PC-9 (cell line): Measurements from ENCODE around the gene LINC00237. TPM values are rescaled to one million over a fixed set of nuclear protein-coding genes. Genes with fewer than 3 reads are reported as not detected.

Source experiments
- BruUV-seq: library from RNA; stranded (reverse); fragments of 400-500 nt; replicated peaks from 2 replicates; lab custom pipeline; 2021; lab: Mats Ljungman, UMichigan
- CTCF ChIA-PET: fragments of 300-600 bp; sonication (Branson Sonifier 250); formaldehyde crosslinking; loops from one replicate; lab custom pipeline; 2022; ENCODE audit warnings: antibody characterized with exemption; lab: Charles Lee
- POLR2A ChIA-PET: fragments of 300-600 bp; sonication (Branson Sonifier 250); formaldehyde crosslinking; loops from one replicate; lab custom pipeline; 2022; ENCODE audit warnings: antibody characterized with exemption; ENCODE audit not compliant: unreplicated experiment; lab: Charles Lee
- DNase-seq, 2 experiments: peaks; one replicate each; pipeline versions ENCODE4 v3.0.0 to v3.0.0-alpha.2; 2015 to 2022; ENCODE audit warnings: mixed read lengths in 1 of 2
- H2AFZ ChIP-seq: fragments of 200-600 bp; sonication (generic); 2 replicates; pipeline ENCODE4 v1.8.1; 2017; ENCODE audit warnings: antibody characterized with exemption
- H3F3A ChIP-seq: fragments of 200-600 bp; sonication (generic); 2 replicates; pipeline ENCODE4 v1.8.1; 2017; ENCODE audit warnings: antibody characterized with exemption, mild to moderate bottlenecking, low read depth; ENCODE audit not compliant: insufficient read depth
- H3K27ac ChIP-seq: fragments of 200-600 bp; sonication (generic); 2 replicates; pipeline ENCODE4 v1.6.1; 2016; ENCODE audit warnings: mixed run types
- H3K27me3 ChIP-seq: fragments of 200-600 bp; sonication (generic); 2 replicates; pipeline ENCODE4 v1.6.1; 2016; ENCODE audit warnings: low read depth, mixed run types; ENCODE audit not compliant: insufficient read depth
- H3K36me3 ChIP-seq: fragments of 200-600 bp; sonication (generic); 2 replicates; pipeline ENCODE4 v1.6.1; 2016; ENCODE audit warnings: low read depth, mixed run types
- H3K4me1 ChIP-seq: fragments of 200-600 bp; sonication (generic); replicated peaks from 2 replicates; pipeline ENCODE4 v1.6.1; 2016; ENCODE audit warnings: mixed run types; ENCODE audit not compliant: insufficient read depth
- H3K4me2 ChIP-seq: fragments of 200-600 bp; sonication (generic); 2 replicates; pipeline ENCODE4 v1.6.1; 2017; ENCODE audit warnings: mixed run types
- H3K4me3 ChIP-seq: fragments of 200-600 bp; sonication (generic); 2 replicates; pipeline ENCODE4 v1.6.1; 2016; ENCODE audit warnings: mixed run types
- H3K79me2 ChIP-seq: fragments of 200-600 bp; sonication (generic); 2 replicates; pipeline ENCODE4 v1.6.1; 2017; ENCODE audit warnings: low read depth, mixed run types
- H3K9me2 ChIP-seq: fragments of 200-600 bp; sonication (generic); 2 replicates; pipeline ENCODE4 v1.8.1; 2017; ENCODE audit warnings: mild to moderate bottlenecking; ENCODE audit not compliant: insufficient read depth
- H3K9me3 ChIP-seq: fragments of 200-600 bp; sonication (generic); 2 replicates; pipeline ENCODE4 v1.8.1; 2016; ENCODE audit warnings: low read depth; ENCODE audit not compliant: insufficient read depth
- H4K20me1 ChIP-seq: fragments of 200-600 bp; sonication (generic); 2 replicates; pipeline ENCODE4 v1.8.1; 2017; ENCODE audit not compliant: insufficient read depth
- CTCF ChIP-seq: fragments of 200-600 bp; sonication (generic); conservative IDR thresholded peaks from 2 replicates; pipeline ENCODE4 v1.6.1; 2017; ENCODE audit warnings: mixed run types, antibody characterized with exemption, mild to moderate bottlenecking, moderate library complexity
- EZH2 ChIP-seq: fragments of 200-600 bp; sonication (generic); IDR thresholded peaks from 2 replicates; pipeline ENCODE4 v1.8.0; 2017; ENCODE audit warnings: antibody characterized with exemption, low read depth
- intact Hi-C: fragments of 100-400 bp; cut with micrococcal nuclease; formaldehyde crosslinking; loops from one replicate; pipeline ENCODE4 v1.10.0; 2022; ENCODE audit not compliant: unreplicated experiment
- total RNA-seq: library from RNA; stranded (reverse); gene quantifications from 2 replicates; pipeline ENCODE4 v1.2.3, GENCODE V29; 2021

The LINC00237 gene
- total RNA-seq, 1 experiment from 2014 or later: not detected

- ChIA-PET POLR2A (no interaction called here), CTCF (no interaction called here)
- DNase-seq: no peak
- H3K27ac ChIP-seq: no peak overlapping the region
- H3K9me3 ChIP-seq: no peaks in the 10 kb centered on the region
- intact Hi-C loops: no loop called here
- no peak overlapping the region for H3K4me2 ChIP-seq
- no peaks in the 10 kb centered on the region for H3K4me1 ChIP-seq
- peaks cover 59% of the 10 kb centered on the region for H3K27me3 ChIP-seq
- no peaks in the 10 kb centered on the region for H3K79me2 ChIP-seq
- no peaks in the 10 kb centered on the region for H3K9me2 ChIP-seq
- H3K36me3 ChIP-seq: no peaks in the 10 kb centered on the region
- BruUV-seq: no TSS peak
- no peak overlapping the region for H3K4me3 ChIP-seq
- no peak for TF ChIP-seq EZH2
- TF ChIP-seq CTCF: no peak
- H3F3A ChIP-seq: no peaks in the 10 kb centered on the region
- H4K20me1 ChIP-seq: no peaks in the 10 kb centered on the region
- no peak overlapping the region for H2AFZ ChIP-seq
These were observed 4.7 kb downstream of the LINC00237 start for GRCh38 chr20:21101453-21101931.

- H3K27me3 ChIP-seq: peaks cover 59% of the 10 kb centered on the region
- TF ChIP-seq CTCF (no peak), EZH2 (no peak)
- H3F3A ChIP-seq: no peaks in the 10 kb centered on the region
- H3K9me2 ChIP-seq: no peaks in the 10 kb centered on the region
- no peak overlapping the region for H3K4me3 ChIP-seq
- no peak overlapping the region for H2AFZ ChIP-seq
- CTCF ChIA-PET: no interaction called here
- no peaks in the 10 kb centered on the region for H4K20me1 ChIP-seq
- intact Hi-C loops: no loop called here
- POLR2A ChIA-PET: no interaction called here
- no peak overlapping the region for H3K4me2 ChIP-seq
- H3K27ac ChIP-seq: no peak overlapping the region
- H3K79me2 ChIP-seq: no peaks in the 10 kb centered on the region
- no peaks in the 10 kb centered on the region for H3K4me1 ChIP-seq
- BruUV-seq: no TSS peak
- DNase-seq: no peak
- H3K36me3 ChIP-seq: no peaks in the 10 kb centered on the region
- no peaks in the 10 kb centered on the region for H3K9me3 ChIP-seq
These were observed 5.3 kb downstream of the LINC00237 start for GRCh38 chr20:21100578-21101452.

GRCh38 chr20:21099751-21100577, 6.2 kb downstream of the LINC00237 start:
- no TSS peak for BruUV-seq
- DNase-seq: no peak
- ChIA-PET POLR2A (no interaction called here), CTCF (no interaction called here)
- no peaks in the 10 kb centered on the region for H3K36me3 ChIP-seq
- no peaks in the 10 kb centered on the region for H3K9me2 ChIP-seq
- TF ChIP-seq EZH2 (no peak), CTCF (no peak)
- H3K9me3 ChIP-seq: no peaks in the 10 kb centered on the region
- H3K27ac ChIP-seq: no peak overlapping the region
- H4K20me1 ChIP-seq: no peaks in the 10 kb centered on the region
- no peak overlapping the region for H3K4me3 ChIP-seq
- intact Hi-C loops: no loop called here
- peaks cover 52% of the 10 kb centered on the region for H3K27me3 ChIP-seq
- H3K4me2 ChIP-seq: no peak overlapping the region
- no peaks in the 10 kb centered on the region for H3K4me1 ChIP-seq
- no peaks in the 10 kb centered on the region for H3K79me2 ChIP-seq
- H2AFZ ChIP-seq: no peak overlapping the region
- no peaks in the 10 kb centered on the region for H3F3A ChIP-seq
